Smooth muscle cell of the brain vasculature (primary cell): Measurements from ENCODE around the gene ROCK2.

ENCODE experiments used
- DNase-seq: peaks from one replicate; pipeline ENCODE4 v3.0.0-alpha.2; 2012; ENCODE audit warnings: low read depth, low spot score

ROCK2 gene

DNA sequence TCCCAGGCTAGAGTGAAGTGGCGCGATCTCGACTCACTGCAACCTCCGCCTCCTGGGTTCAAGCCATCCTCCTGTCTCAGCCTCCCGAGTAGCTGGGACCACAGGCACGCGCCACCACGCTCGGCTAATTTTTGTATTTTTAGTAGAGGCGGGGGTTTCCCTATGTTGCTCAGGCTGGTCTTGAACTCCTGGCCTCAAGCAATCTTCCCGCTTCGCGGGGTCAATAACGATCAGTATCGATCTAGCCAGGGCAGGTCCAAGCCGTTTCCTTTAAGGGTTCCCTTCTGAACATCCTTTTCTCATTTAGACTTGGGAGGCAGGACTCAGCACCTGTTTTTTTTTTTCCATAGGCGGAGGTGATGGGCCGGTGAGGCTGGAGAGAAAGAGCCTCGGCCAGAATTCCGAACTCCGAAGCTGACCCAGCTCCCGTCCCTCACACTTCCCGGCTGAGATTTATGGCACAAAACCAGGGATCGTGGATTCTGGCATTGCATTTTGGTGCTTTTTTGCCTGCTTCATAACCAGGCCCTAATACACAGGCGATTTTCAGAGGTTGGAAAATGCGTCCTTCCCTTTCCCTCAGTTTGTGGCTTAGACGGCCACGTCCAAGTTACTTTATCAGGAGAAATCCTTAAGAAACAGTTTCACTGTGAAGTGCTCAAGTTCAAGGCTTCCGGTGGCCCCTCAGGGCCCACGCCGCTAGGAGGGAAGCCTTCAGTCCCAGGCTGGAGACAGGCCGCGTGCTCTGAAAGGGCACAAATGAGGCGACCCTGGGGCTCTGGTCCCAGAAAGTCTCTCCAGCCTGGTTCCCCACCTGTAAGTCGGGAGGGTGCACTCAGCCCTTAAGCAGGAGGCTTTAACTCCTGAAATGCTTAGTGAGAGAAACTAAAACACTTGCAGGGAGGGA lies 190.2 kb downstream of the ROCK2 start:
- DNase-seq = no peak

GRCh38 chr2:11152591-11152990 lies 191.8 kb downstream of the ROCK2 start:
- no peak for DNase-seq

DNA sequence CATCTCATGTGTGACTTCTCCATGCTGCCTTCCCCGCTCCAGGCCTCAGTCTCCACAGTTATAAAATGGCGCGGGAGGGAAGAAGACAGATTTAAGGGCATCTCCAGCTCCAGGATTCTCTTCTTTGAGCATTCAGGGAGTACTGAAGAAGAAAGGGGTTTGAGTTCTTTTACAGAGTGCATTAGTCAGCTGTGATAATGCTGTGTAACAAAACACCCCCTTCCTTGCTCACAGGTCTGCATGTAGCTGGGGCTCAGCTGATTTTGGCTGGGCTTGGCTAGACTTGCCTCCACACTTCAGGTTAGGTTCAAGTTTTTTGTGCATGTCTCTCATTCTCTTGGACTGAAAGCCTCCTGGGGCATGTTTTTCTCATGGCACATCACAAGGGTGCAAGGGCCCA lies 197.2 kb downstream of the ROCK2 start:
- no peak for DNase-seq

GRCh38 chr2:11146076-11146475 lies 198.4 kb downstream of the ROCK2 start:
- DNase-seq = no peak

DNA sequence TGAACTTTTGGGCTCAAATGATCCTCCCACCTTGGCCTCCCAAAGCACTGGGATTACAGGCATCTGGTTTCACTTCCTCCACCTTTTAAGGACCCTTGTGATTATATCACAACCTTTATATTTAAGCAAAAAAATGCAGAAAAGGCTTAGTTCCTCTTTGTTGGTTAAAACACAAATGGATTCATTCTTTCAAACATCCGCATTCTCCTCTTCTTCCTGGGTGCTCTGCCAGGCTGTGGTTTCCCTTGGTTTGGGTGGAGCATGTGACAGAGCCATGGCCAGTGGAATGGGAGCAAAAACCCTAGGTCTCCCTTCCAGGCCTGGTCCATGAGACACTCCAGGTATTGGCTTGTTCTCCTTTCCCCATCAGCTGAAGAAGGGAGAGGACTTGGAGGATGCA lies 199.1 kb downstream of the ROCK2 start:
- DNase-seq = no peak

GRCh38 chr2:11144738-11145079 lies 199.7 kb downstream of the ROCK2 start:
- no peak for DNase-seq

DNA sequence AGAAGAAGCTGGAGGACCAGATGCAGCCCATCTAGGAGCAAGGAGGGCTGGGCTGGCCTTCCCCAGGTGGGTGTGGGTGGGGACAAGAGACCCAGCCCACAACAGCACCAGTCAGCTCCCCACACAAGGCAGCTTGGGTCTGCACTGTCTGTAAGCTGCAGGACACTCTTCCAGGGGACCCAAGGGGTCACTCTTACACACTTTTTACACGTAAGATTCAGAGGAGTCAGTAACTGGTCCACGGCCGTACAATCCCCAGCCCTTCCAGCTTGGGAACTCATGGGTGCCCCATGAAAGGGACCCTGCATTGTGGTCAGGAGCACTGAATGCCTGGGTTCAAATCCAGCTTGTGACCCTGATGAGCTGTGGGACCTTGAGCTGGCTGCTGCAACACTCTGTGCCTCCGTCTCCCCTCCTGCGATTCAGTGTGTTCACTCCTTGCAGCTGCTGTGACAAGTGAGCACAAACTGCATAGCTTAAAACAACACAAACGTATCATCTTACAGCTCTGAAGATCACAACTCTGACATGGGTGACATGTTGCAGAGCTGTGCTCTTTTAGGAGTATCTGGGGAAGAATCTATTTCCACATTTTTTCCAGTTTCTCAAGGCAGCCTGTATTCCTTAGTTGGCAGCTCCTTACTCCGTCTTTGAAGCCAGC lies 200.2 kb downstream of the ROCK2 start:
- no peak for DNase-seq

DNA sequence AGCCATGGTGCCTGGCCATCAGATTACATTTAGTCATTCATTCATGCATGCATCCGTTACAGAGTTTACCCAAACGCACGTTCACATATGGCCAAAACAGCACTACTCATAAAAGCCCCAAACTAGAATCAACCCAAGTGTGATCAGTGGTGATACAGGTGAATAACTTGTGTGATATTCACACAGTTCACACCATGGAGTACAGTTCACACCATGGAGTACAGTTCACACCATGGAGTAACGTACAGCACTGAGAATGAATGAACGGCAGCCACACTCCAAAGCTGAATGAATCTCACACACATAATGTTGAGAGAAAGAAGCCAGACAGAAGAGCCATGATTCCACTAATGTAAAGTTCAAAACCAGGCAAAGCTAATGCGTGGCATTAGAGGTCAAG lies 201.4 kb downstream of the ROCK2 start:
- DNase-seq = no peak

GRCh38 chr2:11142330-11142729 lies 202.1 kb downstream of the ROCK2 start:
- no peak for DNase-seq

DNA sequence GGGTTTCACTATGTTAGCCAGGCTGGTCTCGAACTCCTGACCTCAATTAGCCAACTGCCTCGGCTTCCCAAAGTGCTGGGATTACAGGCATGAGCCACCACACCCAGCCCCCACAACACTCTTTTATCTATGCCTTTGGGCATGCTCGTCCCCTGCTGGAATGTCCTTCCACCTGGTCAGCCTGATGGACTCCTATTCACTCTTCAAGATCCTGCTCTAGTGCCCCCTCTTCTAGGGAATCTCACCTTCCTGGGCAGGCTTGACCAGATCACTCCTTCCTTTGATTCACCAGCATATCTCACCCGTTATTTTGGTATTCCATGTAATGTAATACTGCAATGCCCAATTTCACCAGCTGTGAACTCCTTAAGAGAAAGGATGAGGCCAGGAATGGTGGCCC lies 203.1 kb downstream of the ROCK2 start:
- DNase-seq = no peak

- DNase-seq = no peak
Measured at GRCh38 chr2:11140492-11140891, 203.9 kb downstream of the ROCK2 start.

DNA sequence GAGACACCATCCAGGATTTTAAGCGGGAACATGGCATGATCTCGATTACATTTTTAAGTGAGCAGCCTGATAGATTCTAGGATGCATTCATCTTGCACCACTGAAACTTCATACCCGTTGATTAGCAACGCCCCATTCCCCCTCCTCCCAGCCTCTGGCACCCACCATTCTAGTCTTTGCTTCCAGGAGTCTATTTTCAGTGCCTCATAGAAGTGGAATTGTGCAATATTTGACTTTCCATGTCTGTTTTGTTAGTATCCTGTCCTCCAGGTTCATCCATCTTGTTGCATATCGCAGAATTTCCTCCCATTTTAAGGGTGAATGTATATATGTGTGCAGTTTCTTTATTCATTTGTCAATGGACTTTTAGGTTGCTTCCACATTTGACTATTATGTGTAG lies 210.1 kb downstream of the ROCK2 start:
- DNase-seq = no peak

DNA sequence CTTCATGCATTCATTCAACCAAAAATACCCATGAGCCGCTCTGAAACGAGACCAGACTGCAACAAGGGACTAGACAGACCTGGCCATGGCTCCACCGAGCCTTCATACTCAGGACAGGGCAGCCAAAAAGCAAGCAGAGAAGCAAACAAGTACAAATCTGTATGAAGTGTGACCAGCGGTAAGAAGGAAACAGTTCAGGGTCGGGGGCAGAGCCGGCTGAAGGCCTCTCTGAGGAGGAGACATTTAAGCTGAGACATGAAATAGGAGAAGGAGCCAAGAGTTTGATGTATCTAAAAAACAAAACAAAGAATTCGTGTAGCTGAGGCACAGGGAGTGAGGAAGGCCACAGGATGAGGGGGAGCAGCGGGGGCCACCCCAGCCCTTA lies 210.5 kb downstream of the ROCK2 start:
- DNase-seq = no peak

GRCh38 chr2:11133238-11133935 lies 211.0 kb downstream of the ROCK2 start:
- no peak for DNase-seq

GRCh38 chr2:11132036-11132671 lies 212.3 kb downstream of the ROCK2 start:
- no peak for DNase-seq

GRCh38 chr2:11131166-11131920 lies 213.1 kb downstream of the ROCK2 start:
- no peak for DNase-seq
